Measurements from ENCODE around the gene MVB12B.

DNA sequence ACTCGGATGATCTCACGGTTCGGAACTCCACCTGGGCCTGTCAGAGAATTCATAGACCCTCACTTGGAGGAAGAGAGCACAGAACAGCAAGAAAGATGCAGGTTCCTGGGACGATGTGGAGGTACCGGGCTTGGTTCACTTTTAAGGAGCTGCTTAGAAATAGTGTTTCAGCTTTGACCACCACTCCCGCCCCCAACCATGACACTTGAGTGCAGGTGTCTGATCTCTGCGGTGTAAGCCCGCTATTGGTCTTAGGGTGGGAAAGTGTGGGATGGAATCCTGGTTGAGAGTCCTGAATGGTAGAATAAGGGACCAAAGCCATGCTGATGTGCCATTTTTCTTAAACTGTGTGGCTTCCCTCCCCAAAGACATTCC lies 189.9 kb downstream of the MVB12B start:
- TF ChIP-seq POLR2A (IDR thresholded peaks at IDR 0.05; ENCODE audit: low read length): no peak
- no peak for TF ChIP-seq GATA1 (IDR thresholded peaks at IDR 0.05; ENCODE audit: low read depth, low read length)

Data from erythroblast (primary cell).